H1 (cell line): ENCODE results near the gene SPARC. TPM values are rescaled to one million over a fixed set of nuclear protein-coding genes. Genes with fewer than 3 reads are reported as not detected.

Experiments
- CTCF ChIA-PET: fragments of 300-600 bp; sonication (Branson Sonifier 250); formaldehyde crosslinking; loops from one replicate; lab custom pipeline; 2021; ENCODE audit not compliant: partially characterized antibody; lab: Charles Lee
- POLR2A ChIA-PET: fragments of 300-600 bp; sonication (Branson Sonifier 250); formaldehyde crosslinking; loops from one replicate; lab custom pipeline; 2021; ENCODE audit warnings: inconsistent platforms; ENCODE audit not compliant: partially characterized antibody; lab: Charles Lee
- DNase-seq, 2 experiments: peaks; one replicate each; pipeline versions ENCODE4 v3.0.0 to v3.0.0-alpha.2; 2010 to 2022; ENCODE audit warnings: low spot score in 2 of 2, low read depth in 1 of 2, mixed read lengths in 1 of 2
- FAIRE-seq: peaks from 2 replicates; lab custom pipeline; 2011; peaks lifted over from hg19 to GRCh38; lab: Jason Lieb, UNC
- H2AFZ ChIP-seq: 2 replicates; pipeline ENCODE4 v1.8.1; 2012; ENCODE audit warnings: low read length, inconsistent platforms
- H2AK5ac ChIP-seq: 2 replicates; pipeline ENCODE4 v1.6.1; 2013; ENCODE audit warnings: low read depth, low read length
- H2BK120ac ChIP-seq: replicated peaks from 2 replicates; pipeline ENCODE3; 2013; ENCODE audit warnings: low read depth, low read length, inconsistent platforms
- H2BK12ac ChIP-seq: 2 replicates; pipeline ENCODE4 v1.6.1; 2013; ENCODE audit warnings: low read depth, low read length
- H2BK15ac ChIP-seq: 2 replicates; pipeline ENCODE4 v1.6.1; 2013; ENCODE audit warnings: low read length
- H2BK20ac ChIP-seq: 2 replicates; pipeline ENCODE4 v1.6.1; 2013; ENCODE audit warnings: low read length
- H2BK5ac ChIP-seq: 2 replicates; pipeline ENCODE4 v1.6.1; 2013; ENCODE audit warnings: low read depth, low read length
- H3K14ac ChIP-seq: 2 replicates; pipeline ENCODE4 v1.6.1; 2013; ENCODE audit warnings: inconsistent platforms; ENCODE audit not compliant: insufficient read length
- H3K18ac ChIP-seq: 2 replicates; pipeline ENCODE4 v1.6.1; 2013; ENCODE audit warnings: low read length; ENCODE audit errors: extremely low read depth
- H3K23ac ChIP-seq: 2 replicates; pipeline ENCODE4 v1.6.1; 2013; ENCODE audit warnings: inconsistent platforms; ENCODE audit not compliant: insufficient read length
- H3K23me2 ChIP-seq: 2 replicates; pipeline ENCODE4 v1.6.1; 2013; ENCODE audit warnings: low read depth, low read length
- H3K27ac ChIP-seq: 2 replicates; pipeline ENCODE4 v1.6.1; 2011; ENCODE audit warnings: low read depth, low read length, inconsistent platforms
- H3K27me3 ChIP-seq, 4 experiments: replicated peaks in 1 of 4; 1 replicate in 1 of 4; 2 replicates in 3 of 4; pipeline versions ENCODE4 v1.6.1 to v1.8.1; 2011 to 2013; ENCODE audit warnings: low read length in 3 of 4, mild to moderate bottlenecking in 3 of 4, inconsistent platforms in 2 of 4, mixed read lengths in 2 of 4, moderate library complexity in 1 of 4; ENCODE audit not compliant: control insufficient read depth in 3 of 4, insufficient read depth in 3 of 4; ENCODE audit errors: extremely low read depth in 1 of 4
- H3K36me3 ChIP-seq, 4 experiments: 2 replicates each; pipeline versions ENCODE4 v1.6.1 to v1.8.1; 2011 to 2013; ENCODE audit warnings: mild to moderate bottlenecking in 4 of 4, low read length in 3 of 4, moderate library complexity in 2 of 4, control low read depth in 1 of 4, inconsistent platforms in 1 of 4; ENCODE audit not compliant: insufficient read depth in 4 of 4, control insufficient read depth in 2 of 4
- H3K4ac ChIP-seq: replicated peaks from 2 replicates; pipeline ENCODE3; 2013; ENCODE audit warnings: low read length, low read depth, mixed read lengths, inconsistent platforms; ENCODE audit not compliant: insufficient read length
- H3K4me1 ChIP-seq, 4 experiments: replicated peaks in 1 of 4; 1 replicate in 1 of 4; 2 replicates in 3 of 4; pipeline versions ENCODE4 v1.6.1 to v1.8.1; 2011 to 2013; ENCODE audit warnings: low read length in 3 of 4, inconsistent platforms in 2 of 4, mixed read lengths in 1 of 4; ENCODE audit not compliant: insufficient read depth in 4 of 4, control insufficient read depth in 3 of 4
- H3K4me2 ChIP-seq, 2 experiments: 2 replicates each; pipeline versions ENCODE4 v1.6.1 to v1.8.1; 2011 to 2013; ENCODE audit warnings: low read depth in 2 of 2, low read length in 2 of 2, control low read depth in 1 of 2, inconsistent platforms in 1 of 2, mild to moderate bottlenecking in 1 of 2; ENCODE audit not compliant: insufficient read depth in 1 of 2
- H3K4me3 ChIP-seq, 4 experiments: fragments of 200-600, 300-600 bp in 1 of 4; sonication (generic), shearing (Covaris generic), sonication (Bioruptor Twin) in 1 of 4; 2 replicates each; pipeline versions ENCODE4 v1.5.1 to v1.8.1; 2011 to 2016; ENCODE audit warnings: low read length in 4 of 4, low read depth in 3 of 4, control low read depth in 2 of 4, inconsistent platforms in 2 of 4, mild to moderate bottlenecking in 2 of 4, mixed read lengths in 1 of 4, moderate library complexity in 1 of 4; ENCODE audit not compliant: insufficient read depth in 2 of 4; ENCODE audit errors: extremely low read depth in 1 of 4
- H3K56ac ChIP-seq: replicated peaks from 2 replicates; pipeline ENCODE3; 2013; ENCODE audit warnings: low read depth, mild to moderate bottlenecking, mixed read lengths, low read length, inconsistent platforms; ENCODE audit not compliant: insufficient read length
- H3K79me1 ChIP-seq: 2 replicates; pipeline ENCODE4 v1.6.1; 2013; ENCODE audit warnings: low read depth, low read length, control low read depth
- H3K79me2 ChIP-seq, 2 experiments: 2 replicates each; pipeline versions ENCODE4 v1.6.1 to v1.8.1; 2012 to 2013; ENCODE audit warnings: low read length in 2 of 2, mild to moderate bottlenecking in 2 of 2, inconsistent platforms in 1 of 2; ENCODE audit not compliant: insufficient read depth in 2 of 2, control insufficient read depth in 1 of 2
- H3K9ac ChIP-seq, 4 experiments: replicated peaks in 1 of 4; 1 replicate in 1 of 4; 2 replicates in 3 of 4; pipeline versions ENCODE4 v1.6.1 to v1.8.1; 2011 to 2013; ENCODE audit warnings: low read depth in 3 of 4, low read length in 3 of 4, control low read depth in 2 of 4, mild to moderate bottlenecking in 2 of 4, moderate library complexity in 2 of 4, inconsistent platforms in 1 of 4; ENCODE audit errors: extremely low read depth in 1 of 4
- H3K9me3 ChIP-seq, 2 experiments: 2 replicates each; pipeline versions ENCODE4 v1.6.1 to v1.8.1; 2012 to 2013; ENCODE audit warnings: mild to moderate bottlenecking in 2 of 2, moderate library complexity in 2 of 2, control low read depth in 1 of 2, inconsistent platforms in 1 of 2, low read depth in 1 of 2, low read length in 1 of 2, mixed read lengths in 1 of 2; ENCODE audit not compliant: insufficient read depth in 2 of 2
- H4K20me1 ChIP-seq, 2 experiments: replicated peaks in 1 of 2; 2 replicates each; pipeline versions ENCODE3 to v1.8.1; 2011 to 2013; ENCODE audit warnings: inconsistent platforms in 2 of 2, low read length in 2 of 2, mild to moderate bottlenecking in 1 of 2; ENCODE audit not compliant: insufficient read depth in 2 of 2, control insufficient read depth in 1 of 2
- H4K5ac ChIP-seq: 2 replicates; pipeline ENCODE4 v1.6.1; 2013; ENCODE audit warnings: low read length, low read depth, mixed read lengths, inconsistent platforms; ENCODE audit not compliant: insufficient read length
- H4K8ac ChIP-seq: 2 replicates; pipeline ENCODE4 v1.8.0; 2013; ENCODE audit warnings: mild to moderate bottlenecking, moderate library complexity, low read length, inconsistent platforms; ENCODE audit not compliant: insufficient read depth; ENCODE audit errors: extremely low read depth
- H4K91ac ChIP-seq: replicated peaks from 2 replicates; pipeline ENCODE3; 2013; ENCODE audit warnings: low read length, mixed read lengths, inconsistent platforms; ENCODE audit not compliant: insufficient read length
- BCL11A ChIP-seq, 2 experiments: IDR thresholded peaks; one replicate each; pipeline ENCODE4 v1.6.1; 2011; ENCODE audit warnings: low read depth in 2 of 2, low read length in 2 of 2, mild to moderate bottlenecking in 2 of 2
- BRCA1 ChIP-seq: IDR thresholded peaks from 2 replicates; pipeline ENCODE4 v1.6.1; 2012; ENCODE audit warnings: low read depth, low read length, improper control_type of control experiment
- CHD1 ChIP-seq: IDR thresholded peaks from 2 replicates; pipeline ENCODE4 v1.6.1; 2012; ENCODE audit warnings: low read depth, low read length, improper control_type of control experiment
- HDAC2 ChIP-seq, 2 experiments: fragments of 300-600 bp in 1 of 2; sonication (generic) in 1 of 2; IDR thresholded peaks; 2 replicates each; pipeline ENCODE4 v1.6.1; 2011 to 2012; ENCODE audit warnings: low read depth in 2 of 2, low read length in 2 of 2, mild to moderate bottlenecking in 2 of 2, moderate library complexity in 2 of 2, borderline replicate concordance in 1 of 2, inconsistent platforms in 1 of 2
- KDM5A ChIP-seq: fragments of 200-600 bp; IDR thresholded peaks from 2 replicates; pipeline ENCODE4 v1.7.1; 2012; ENCODE audit warnings: mild to moderate bottlenecking, low read length, inconsistent platforms, mixed read lengths
- RAD21 ChIP-seq, 2 experiments: IDR thresholded peaks in 1 of 2; conservative IDR thresholded peaks in 1 of 2; 2 replicates each; pipeline ENCODE4 v1.6.1; 2011; ENCODE audit warnings: low read depth in 2 of 2, low read length in 2 of 2, improper control_type of control experiment in 1 of 2, inconsistent platforms in 1 of 2, mild to moderate bottlenecking in 1 of 2, moderate library complexity in 1 of 2
- RNF2 ChIP-seq: fragments of 200-900, 300-1000 bp; sonication (generic); IDR thresholded peaks from 2 replicates; pipeline ENCODE4 v1.7.1; 2016; ENCODE audit warnings: borderline replicate concordance, low read depth, mild to moderate bottlenecking, antibody characterized with exemption, low read length; ENCODE audit not compliant: poor library complexity, severe bottlenecking; ENCODE audit errors: missing control alignments
- SIRT6 ChIP-seq: IDR thresholded peaks from one replicate; pipeline ENCODE4 v1.7.1; 2012; ENCODE audit warnings: low read length, inconsistent platforms
- SP1 ChIP-seq: IDR thresholded peaks from 2 replicates; pipeline ENCODE4 v1.6.1; 2011; ENCODE audit warnings: low read depth, low read length
- SP2 ChIP-seq: IDR thresholded peaks from 2 replicates; pipeline ENCODE4 v1.6.1; 2012; ENCODE audit warnings: mild to moderate bottlenecking, low read length, inconsistent platforms
- TAF1 ChIP-seq: IDR thresholded peaks from 2 replicates; pipeline ENCODE4 v1.6.1; 2011; ENCODE audit warnings: mild to moderate bottlenecking, low read depth, low read length
- WGBS, 2 experiments: shearing (Covaris generic) in 1 of 2; methylation state at CpG; one replicate each; pipeline versions ENCODE4 v1.1.6 to v1.1.7; 2013 to 2015; ENCODE audit warnings: low lambda C conversion rate in 2 of 2, mixed read lengths in 2 of 2, inconsistent platforms in 1 of 2, low coverage in 1 of 2, missing lambda C conversion rate in 1 of 2; ENCODE audit not compliant: insufficient replicate concordance in 2 of 2, insufficient coverage in 1 of 2, insufficient read length in 1 of 2; ENCODE audit errors: extremely low coverage in 1 of 2, missing lambda C conversion rate in 1 of 2; 5-methylcytosine and 5-hydroxymethylcytosine counted together
- polyA plus RNA-seq, 7 experiments: library from polyadenylated mRNA; depleted of rRNA in 3 of 7; stranded (reverse) in 5 of 7; unstranded in 2 of 7; fragments of >200 nt in 5 of 7; fragments of 200-250 nt in 2 of 7; gene quantifications; 1 replicate in 5 of 7; 2 replicates in 1 of 7; 4 replicates in 1 of 7; pipeline versions ENCODE4 v1.2.1 to v1.2.3, GENCODE V29; 2011 to 2013; ENCODE audit warnings: missing spikeins in 2 of 7, mixed read lengths in 2 of 7
- total RNA-seq: library from RNA; stranded (reverse); fragmentation: NEBNext Ultra II Directional; extraction: Animal tissue kit (Norgen Biotek cat#: 25700); gene quantifications from 2 replicates; pipeline ENCODE4 v1.2.1, GENCODE V29; 2021
- TF ChIP-seq, protein P1 (sequence below): IDR thresholded peaks from 2 replicates; pipeline ENCODE4 v1.6.1; 2011; ENCODE audit warnings: low read depth, mild to moderate bottlenecking, low read length; ENCODE audit not compliant: insufficient read depth
- TF ChIP-seq, protein P2 (sequence below): IDR thresholded peaks from 2 replicates; pipeline ENCODE4 v1.6.1; 2012; ENCODE audit warnings: inconsistent platforms

Gene SPARC
- total and polyA plus RNA-seq, 2 of the 8 experiments (the other 6 are each of a cell fraction or from before 2014, with no cell fraction given), result 375 to 438 TPM

DNA sequence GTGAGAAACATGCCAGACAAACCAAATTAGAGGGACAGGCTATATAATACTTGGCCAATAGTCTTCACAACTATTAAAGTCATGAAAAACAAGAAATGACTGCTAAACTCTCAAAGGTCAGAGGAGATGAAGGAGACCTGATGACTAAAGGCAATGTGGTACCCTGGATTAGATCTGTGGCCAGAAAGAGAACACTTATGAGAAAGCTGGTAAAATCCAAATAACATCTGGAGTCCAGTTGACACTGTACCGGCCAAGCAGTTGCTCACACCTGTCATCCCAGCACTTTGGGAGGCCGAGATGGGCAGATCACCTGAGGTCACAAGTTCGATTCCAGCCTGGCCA, 47.3 kb upstream of the SPARC start:
- H3K79me2 ChIP-seq, result no peaks in the 10 kb centered on the region
- no peak overlapping the region for H2BK20ac ChIP-seq
- WGBS, 2 experiments, result 89% methylated on average over 3 of the region's 3 CpGs; no CpG with 5 or more reads in 1 of the 2 experiments
- no peak overlapping the region for H3K27ac ChIP-seq
- DNase-seq (no peak), FAIRE-seq (no peak)
- H2AFZ ChIP-seq, result no peak overlapping the region
- no peak overlapping the region for H2AK5ac ChIP-seq
- no peaks in the 10 kb centered on the region for H3K27me3 ChIP-seq
- no peak overlapping the region for H4K8ac ChIP-seq
- no peak overlapping the region for H2BK5ac ChIP-seq
- no peak overlapping the region for H3K18ac ChIP-seq
- no peak overlapping the region for H3K4me2 ChIP-seq
- peaks cover 0 to 8% (median 0%) of the 10 kb centered on the region in 4 experiments; a peak in 3 of 8 replicates for H3K36me3 ChIP-seq
- no peak overlapping the region for H3K4me3 ChIP-seq
- H3K56ac ChIP-seq, result no peak overlapping the region
- H2BK12ac ChIP-seq, result no peak overlapping the region
- H3K9me3 ChIP-seq, result peaks cover 13 to 17% of the 10 kb centered on the region in 2 experiments
- peaks cover 0 to 7% (median 3%) of the 10 kb centered on the region in 4 experiments; a peak in 3 of 7 replicates for H3K4me1 ChIP-seq
- H4K20me1 ChIP-seq, result no peaks in the 10 kb centered on the region
- no peak overlapping the region for H4K91ac ChIP-seq
- no peak overlapping the region for H3K14ac ChIP-seq
- no peaks in the 10 kb centered on the region for H3K79me1 ChIP-seq
- H2BK120ac ChIP-seq, result no peak overlapping the region
- no peak overlapping the region for H2BK15ac ChIP-seq
- H3K4ac ChIP-seq, result no peak overlapping the region
- ChIA-PET CTCF (interaction anchor here (16.4 to 38.0 kb wide), 2 partner anchors 15 to 70 kb away, joined by 198 to 991 read pairs; no protein-coding TSS in a partner anchor), POLR2A (no interaction called here)
- H4K5ac ChIP-seq, result no peak overlapping the region
- peaks cover 2% of the 10 kb centered on the region; the same call in 1 of the 2 replicates for H3K23me2 ChIP-seq
- no peak overlapping the region for H3K23ac ChIP-seq
- no peak overlapping the region for H3K9ac ChIP-seq
- no peak for TF ChIP-seq BCL11A (IDR thresholded peaks at IDR 0.05; ENCODE audit: low read depth in 2 of 2, low read length in 2 of 2)
- TF ChIP-seq, protein P1, sequence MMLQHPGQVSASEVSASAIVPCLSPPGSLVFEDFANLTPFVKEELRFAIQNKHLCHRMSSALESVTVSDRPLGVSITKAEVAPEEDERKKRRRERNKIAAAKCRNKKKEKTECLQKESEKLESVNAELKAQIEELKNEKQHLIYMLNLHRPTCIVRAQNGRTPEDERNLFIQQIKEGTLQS, result no peak
- no peak for TF ChIP-seq SP2
- TF ChIP-seq SIRT6, result no peak
- TF ChIP-seq SP1, result no peak
- no peak for TF ChIP-seq RAD21 (IDR thresholded peaks at IDR 0.05 in 1 of 2, conservative IDR thresholded peaks at IDR 0.05 in 1 of 2; ENCODE audit: low read depth in 2 of 2, low read length in 2 of 2)
- no peak for TF ChIP-seq TAF1
- TF ChIP-seq RNF2, result no peak
- no peak for TF ChIP-seq BRCA1
- no peak for TF ChIP-seq KDM5A
- TF ChIP-seq, protein P2, sequence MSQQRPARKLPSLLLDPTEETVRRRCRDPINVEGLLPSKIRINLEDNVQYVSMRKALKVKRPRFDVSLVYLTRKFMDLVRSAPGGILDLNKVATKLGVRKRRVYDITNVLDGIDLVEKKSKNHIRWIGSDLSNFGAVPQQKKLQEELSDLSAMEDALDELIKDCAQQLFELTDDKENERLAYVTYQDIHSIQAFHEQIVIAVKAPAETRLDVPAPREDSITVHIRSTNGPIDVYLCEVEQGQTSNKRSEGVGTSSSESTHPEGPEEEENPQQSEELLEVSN, result no peak
- TF ChIP-seq HDAC2 (IDR thresholded peaks at IDR 0.05; ENCODE audit: borderline replicate concordance in 1 of 2, low read depth in 2 of 2, low read length in 2 of 2), result no peak
- no peak for TF ChIP-seq CHD1
